Pulmonary artery endothelial cell (primary cell): ENCODE data around the gene ELMO3. TPM values are rescaled to one million over a fixed set of nuclear protein-coding genes. Genes with fewer than 3 reads are reported as not detected.

Source experiments
- DNase-seq: peaks from one replicate; pipeline ENCODE4 v3.0.0-alpha.2; 2011; ENCODE audit warnings: low read depth, low spot score
- total RNA-seq: library from RNA; depleted of rRNA; stranded (reverse); fragments of >200 nt; gene quantifications from 2 replicates; pipeline ENCODE4 v1.2.3, GENCODE V29; 2014

Gene ELMO3, protein sequence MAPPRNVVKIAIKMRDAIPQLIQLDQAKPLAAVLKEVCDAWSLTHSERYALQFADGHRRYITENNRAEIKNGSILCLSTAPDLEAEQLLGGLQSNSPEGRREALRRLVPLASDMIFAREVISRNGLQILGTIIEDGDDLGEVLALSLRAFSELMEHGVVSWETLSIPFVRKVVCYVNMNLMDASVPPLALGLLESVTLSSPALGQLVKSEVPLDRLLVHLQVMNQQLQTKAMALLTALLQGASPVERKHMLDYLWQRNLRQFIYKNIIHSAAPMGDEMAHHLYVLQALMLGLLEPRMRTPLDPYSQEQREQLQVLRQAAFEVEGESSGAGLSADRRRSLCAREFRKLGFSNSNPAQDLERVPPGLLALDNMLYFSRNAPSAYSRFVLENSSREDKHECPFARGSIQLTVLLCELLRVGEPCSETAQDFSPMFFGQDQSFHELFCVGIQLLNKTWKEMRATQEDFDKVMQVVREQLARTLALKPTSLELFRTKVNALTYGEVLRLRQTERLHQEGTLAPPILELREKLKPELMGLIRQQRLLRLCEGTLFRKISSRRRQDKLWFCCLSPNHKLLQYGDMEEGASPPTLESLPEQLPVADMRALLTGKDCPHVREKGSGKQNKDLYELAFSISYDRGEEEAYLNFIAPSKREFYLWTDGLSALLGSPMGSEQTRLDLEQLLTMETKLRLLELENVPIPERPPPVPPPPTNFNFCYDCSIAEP
- 0.53 and 1.4 TPM in 2 replicates for total RNA-seq

DNA sequence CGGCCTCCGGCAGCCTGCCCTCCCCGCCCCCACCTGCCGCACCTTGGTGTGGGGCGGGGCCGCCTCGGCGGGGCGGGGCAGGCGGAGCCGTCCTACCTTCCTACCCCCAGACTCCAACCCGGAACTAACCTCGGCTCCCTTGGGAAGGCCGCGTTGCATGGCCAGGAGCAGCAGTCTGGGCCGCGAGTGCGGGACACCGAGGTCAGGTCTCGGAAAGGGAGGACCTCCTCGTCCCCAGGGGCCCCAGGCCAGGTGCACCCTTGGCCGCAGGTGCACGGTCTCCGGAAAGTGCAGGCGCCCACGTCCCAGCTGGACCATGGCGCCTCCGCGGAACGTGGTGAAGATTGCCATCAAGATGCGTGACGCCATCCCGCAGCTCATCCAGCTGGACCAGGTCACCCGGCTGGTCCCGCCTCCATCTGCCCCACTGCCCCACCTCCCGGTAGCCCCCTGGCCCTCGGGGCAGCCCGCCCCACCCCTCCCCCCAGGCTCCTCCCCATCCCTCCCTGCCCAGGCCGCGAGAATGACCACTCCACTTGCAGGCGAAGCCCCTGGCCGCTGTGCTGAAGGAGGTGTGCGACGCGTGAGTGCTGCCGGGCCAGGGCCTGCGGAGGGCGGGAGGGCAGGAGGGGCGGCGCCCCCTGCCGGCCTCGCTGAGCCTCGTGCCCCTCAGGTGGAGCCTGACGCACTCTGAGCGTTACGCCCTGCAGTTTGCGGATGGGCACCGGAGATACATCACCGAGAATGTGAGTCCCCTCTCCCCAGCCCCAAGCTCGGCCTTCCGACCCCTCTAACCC is at the start of gene ELMO3:
Gene ELMO3, plus strand, starts transcription at position 121 of the 797 bp plus-strand sequence. Its CDS starts 196 bp downstream, at position 317.
- no peak for DNase-seq

DNA sequence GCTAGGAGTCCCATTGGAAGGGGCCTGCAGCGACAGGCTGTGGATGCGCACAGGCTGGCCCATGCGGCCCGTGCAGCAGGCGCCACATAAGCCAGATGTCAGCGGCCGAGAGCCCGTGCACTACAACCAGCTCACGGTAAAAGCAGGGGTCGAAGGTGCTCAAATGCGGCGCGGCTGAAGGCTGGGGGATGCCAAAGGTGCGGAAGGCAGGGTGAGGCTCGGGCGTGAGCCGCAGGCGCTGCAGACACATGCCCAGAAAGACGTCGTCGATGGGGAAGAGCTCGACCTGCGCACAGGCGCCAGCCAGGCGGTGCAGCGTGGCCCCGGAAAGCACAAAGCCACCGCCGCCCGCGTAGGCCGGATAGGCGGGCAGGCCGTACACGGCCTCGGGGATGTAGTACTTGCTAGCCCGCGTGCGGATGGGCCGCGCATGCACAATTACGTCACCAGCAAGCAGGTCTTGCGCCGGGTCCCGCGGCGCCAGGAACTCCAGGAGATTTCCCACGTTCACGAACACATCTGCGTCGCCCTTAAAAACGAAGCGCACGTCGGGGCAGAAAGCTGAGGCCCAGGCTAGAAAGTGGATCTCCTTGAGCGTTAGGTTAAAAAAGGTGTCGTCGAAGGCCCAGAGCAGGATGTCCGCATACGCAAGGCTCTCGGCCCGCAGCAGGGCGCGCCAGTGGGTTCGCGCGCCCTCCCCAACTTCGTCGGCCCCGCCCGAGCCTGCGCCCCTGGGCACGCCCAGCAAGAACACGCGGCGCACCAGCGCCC is 49.5 kb upstream of the ELMO3 start:
- DNase-seq: no peak

DNA sequence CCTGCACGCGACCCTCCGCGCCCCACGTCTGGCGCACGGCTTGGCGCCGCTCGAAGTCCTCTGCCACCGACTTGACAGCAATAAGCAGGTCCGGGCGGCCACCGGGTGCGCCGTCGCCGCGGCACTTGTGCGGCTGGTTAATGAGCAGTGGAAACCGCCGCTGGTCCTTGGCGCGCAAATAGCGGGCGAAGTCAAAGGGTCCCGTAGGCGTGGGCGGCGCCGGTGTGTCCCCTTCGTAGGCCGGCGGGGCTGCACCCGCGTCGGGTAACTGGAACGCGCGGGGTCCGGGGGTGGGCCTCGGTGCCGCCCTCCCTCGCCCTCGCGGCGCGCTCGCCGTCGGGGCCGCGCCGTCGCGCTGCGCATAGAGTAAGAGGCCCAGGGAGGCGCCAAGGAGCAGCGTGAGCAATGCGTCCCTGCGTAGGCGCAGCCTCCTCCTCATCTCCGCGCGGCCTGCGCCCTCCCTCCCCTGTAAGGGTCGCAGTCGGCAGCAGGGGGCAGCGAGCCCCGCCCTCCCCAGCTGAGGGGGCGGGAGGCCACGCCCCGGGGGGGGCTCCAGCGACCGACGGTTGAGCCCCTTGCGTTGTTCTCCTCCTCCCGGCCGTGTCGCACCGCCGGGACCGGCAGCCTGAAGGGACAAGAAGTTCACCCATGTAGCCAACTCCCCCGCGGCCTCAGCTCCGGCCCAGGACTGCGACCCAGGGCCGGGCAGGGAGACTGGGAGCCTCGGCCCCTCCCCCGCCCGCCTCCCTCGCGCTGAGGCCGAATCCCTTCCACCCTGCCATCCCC is 48.7 kb upstream of the ELMO3 start:
- no peak for DNase-seq

DNA sequence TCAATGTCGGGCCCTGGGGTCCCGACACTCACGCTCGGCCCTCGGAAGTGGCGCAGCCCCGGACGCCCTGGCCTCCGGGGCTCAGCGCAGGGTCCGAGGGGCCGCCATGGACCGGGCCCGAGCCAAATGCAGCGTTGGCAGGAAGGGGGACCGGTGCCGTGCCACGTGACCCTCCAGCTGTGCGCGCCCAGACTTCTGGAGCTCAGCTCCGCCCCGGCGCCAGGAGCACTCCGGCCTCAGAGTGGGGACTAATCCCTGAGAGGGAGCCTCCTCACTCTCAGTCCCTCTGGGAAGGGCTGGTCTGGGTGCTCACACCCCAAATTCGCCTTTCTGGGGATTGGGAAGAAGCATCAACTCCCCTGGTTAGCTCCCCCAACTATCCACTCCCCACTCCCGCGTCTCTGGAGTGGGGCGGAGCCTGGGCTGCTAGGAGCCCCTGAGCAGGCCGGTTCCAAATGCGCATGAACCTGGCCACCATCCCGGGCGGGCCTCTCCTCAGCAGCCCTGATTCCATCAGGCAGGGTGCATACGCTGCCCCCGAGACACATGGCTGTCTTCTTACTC is 48.0 kb upstream of the ELMO3 start, which contains the start of gene B3GNT9:
Gene B3GNT9, minus strand, starts transcription at position 166 of the 564 bp plus-strand sequence. CDS start 513 bp downstream, outside the sequence.
- no peak for DNase-seq

DNA sequence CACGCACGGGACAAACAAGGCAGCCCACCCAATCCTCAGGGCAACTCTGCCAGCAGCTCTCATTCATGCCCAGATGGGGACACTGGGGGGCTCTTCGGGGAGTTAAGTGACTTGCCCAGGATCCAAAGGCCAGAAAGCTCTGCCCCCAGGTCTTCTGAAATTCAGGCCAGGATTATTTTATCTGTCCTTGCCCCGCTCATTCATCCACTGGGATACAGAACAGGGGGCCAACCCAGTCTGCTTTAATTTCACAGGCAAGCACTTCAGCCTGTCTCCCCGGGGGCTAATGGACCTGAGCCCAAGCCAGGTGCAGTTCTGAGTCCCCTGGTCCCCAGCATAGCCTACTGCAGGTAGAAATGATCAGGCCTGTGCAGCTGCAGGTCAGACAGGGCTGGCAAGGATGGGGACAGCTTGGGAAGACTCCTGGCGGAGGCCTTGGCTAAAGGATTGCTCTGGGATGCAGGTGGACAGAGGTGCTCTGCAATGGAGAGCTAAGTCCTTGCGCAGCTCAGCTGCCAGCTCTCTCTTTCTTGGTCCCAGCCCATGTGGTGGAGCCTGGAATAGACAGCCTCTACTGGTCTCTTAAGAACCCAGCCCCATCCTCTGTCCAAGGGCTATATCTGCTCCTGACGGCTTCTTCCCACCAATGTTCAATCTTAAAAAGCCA is 47.4 kb upstream of the ELMO3 start:
- DNase-seq: no peak

GRCh38 chr16:67154578-67155294 is 44.2 kb upstream of the ELMO3 start:
- DNase-seq: no peak

- no peak for DNase-seq
These were observed 43.4 kb upstream of the ELMO3 start for GRCh38 chr16:67155295-67156142.

DNA sequence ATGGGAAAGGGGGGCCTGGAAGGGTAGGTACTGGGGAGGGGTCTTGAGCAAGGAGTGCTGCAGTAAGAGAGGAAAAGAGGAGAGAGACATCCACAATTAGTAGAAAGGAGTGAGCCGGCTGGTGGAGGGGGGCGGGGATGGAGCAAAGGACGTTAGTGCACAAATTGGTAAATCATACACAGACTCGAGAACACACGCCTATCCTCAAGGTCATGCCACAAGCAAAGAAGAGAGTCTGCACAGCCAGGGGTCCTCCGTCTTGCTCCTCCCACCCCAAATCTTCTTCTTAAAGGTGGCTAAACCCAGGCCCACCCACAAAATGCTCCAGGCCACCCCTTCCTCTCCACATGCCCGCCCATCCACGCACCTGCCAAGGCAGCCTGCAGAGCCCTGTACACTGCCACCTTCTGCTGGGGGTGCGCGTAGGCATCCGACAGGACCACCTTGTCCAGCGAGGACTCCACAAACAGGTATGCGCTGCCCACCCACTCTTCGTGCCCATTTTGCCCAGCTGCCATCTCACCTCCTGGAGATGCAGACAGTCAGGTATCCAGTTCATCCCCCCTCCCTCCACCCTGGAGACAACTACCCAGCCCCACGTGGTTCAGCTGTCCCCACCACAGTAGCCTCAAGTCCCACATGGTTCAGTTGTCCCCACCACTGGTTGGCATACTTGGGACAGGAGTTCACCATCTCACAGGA is 42.6 kb upstream of the ELMO3 start:
- no peak for DNase-seq

DNA sequence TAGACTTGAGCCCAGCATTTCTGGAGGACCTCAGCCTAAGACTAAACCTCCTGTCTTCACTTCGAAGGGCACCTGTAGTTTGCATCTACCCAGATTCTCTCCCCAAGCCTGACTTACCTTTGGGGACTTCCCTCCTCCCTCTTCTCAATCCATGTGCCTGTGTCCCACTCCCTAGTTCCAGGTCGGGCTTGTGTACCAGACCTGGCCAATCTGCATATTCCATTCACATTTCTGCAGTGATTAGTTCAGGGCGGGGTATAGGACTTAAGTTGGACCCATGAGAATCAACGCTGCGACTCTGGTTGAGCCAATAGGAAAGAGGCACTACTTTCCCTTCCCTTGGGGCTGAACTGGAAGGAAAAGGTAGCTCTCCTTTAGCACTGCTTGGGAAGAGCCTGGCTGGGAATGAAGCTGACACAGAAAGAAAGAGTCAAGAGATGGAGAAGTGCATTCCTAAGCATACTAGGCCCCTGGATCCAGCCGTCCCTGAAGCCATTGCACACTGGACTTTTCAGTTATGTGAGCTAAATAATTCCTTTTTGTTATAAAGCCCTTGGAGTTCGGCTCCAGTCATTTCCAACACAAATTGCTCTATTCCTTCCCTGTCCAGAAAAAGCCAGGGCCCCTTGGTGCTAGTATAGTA is 41.7 kb upstream of the ELMO3 start:
- DNase-seq: no peak

GRCh38 chr16:67157892-67158635 is 40.9 kb upstream of the ELMO3 start:
- no peak for DNase-seq

GRCh38 chr16:67158637-67159600 is 40.0 kb upstream of the ELMO3 start:
- no peak for DNase-seq

DNA sequence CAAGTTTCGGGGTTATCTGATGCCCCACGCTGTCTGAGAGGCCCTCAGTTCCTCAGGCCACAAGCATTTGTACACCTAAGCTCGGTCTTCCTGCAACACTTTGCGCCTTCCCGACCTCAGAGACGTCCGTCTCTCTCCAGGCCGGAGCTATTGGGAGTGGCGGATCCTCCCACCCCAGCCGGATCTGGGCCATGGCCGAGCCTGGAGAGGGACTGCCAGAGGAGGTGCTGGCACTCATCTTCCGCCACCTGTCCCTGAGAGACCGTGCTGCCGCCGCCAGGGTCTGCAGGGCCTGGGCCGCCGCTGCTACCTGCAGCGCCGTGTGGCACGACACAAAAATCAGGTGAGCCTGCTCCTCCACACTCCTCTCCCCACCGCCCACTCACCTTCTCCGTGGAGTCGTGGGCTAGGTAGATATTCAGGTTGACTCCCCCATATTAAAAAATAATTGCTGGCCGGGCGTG is 37.3 kb upstream of the ELMO3 start:
- no peak for DNase-seq

DNA sequence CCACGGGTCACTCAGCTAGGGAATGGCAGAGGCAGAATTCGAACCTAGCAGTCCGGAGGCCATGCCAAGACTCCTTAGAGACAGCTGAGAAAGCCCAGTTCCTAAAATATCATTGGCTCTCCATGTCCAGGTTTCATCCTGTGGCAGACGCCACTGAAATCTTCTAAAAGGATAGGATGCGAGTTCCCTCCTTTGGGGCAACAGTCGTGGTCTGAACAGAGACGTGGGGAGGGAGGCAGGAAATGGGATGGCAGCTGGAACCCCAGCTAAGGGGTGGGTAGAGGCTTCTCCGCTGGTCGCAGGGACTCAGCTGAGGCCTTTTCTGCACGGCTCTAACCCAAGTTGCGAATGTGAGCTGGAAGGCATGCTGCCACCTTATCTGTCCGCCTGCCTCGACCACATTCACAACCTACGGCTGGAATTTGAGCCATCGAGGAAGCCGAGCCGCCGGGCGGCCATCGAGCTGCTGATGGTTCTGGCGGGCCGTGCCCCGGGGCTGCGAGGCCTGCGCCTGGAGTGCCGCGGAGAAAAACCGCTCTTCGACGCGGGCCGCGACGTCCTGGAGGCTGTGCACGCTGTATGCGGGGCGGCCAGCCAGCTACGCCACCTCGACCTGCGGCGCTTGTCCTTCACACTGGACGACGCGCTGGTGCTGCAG is 36.3 kb upstream of the ELMO3 start:
- no peak for DNase-seq
